ENCODE data around the gene AASDHPPT. TPM values are rescaled to one million over a fixed set of nuclear protein-coding genes. Genes with fewer than 3 reads are reported as not detected.

The AASDHPPT gene
- polyA plus RNA-seq, 1 experiment: 61.9 TPM

DNA sequence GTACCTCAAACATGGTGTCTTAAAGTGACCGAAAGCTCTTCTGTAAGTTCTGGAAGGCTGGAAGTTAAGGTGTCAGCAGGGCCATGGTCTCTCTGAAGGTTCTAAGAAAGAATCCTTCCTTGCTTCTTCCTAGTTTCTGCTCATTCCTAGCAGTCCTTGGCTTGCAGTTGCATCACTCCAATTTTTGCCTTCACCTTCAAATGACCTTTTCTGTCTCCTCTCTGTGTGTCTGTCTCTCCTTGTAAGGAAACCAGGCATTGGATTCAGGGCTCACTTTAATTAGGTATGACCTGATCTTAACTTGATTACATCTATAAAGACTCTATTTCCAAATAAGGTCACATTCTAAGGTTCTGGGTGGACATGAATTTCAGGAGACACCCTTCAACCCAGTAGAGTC is 8.7 kb downstream of the AASDHPPT start:
- TF ChIP-seq, protein P1, sequence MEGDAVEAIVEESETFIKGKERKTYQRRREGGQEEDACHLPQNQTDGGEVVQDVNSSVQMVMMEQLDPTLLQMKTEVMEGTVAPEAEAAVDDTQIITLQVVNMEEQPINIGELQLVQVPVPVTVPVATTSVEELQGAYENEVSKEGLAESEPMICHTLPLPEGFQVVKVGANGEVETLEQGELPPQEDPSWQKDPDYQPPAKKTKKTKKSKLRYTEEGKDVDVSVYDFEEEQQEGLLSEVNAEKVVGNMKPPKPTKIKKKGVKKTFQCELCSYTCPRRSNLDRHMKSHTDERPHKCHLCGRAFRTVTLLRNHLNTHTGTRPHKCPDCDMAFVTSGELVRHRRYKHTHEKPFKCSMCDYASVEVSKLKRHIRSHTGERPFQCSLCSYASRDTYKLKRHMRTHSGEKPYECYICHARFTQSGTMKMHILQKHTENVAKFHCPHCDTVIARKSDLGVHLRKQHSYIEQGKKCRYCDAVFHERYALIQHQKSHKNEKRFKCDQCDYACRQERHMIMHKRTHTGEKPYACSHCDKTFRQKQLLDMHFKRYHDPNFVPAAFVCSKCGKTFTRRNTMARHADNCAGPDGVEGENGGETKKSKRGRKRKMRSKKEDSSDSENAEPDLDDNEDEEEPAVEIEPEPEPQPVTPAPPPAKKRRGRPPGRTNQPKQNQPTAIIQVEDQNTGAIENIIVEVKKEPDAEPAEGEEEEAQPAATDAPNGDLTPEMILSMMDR (IDR thresholded peaks at IDR 0.05; ENCODE audit: low read depth, low read length): no peak
- Histone ChIP-seq H3K4me3 (ENCODE audit: low read depth, low read length) (no peak overlapping the region), H3K27me3 (ENCODE audit: control insufficient read depth, insufficient read depth, low read length) (no peaks in the 10 kb centered on the region), H3K9me3 (ENCODE audit: control insufficient read depth, insufficient read depth, low read length) (no peaks in the 10 kb centered on the region), H3K27ac (ENCODE audit: low read depth, low read length) (no peak overlapping the region)
- POLR2A ChIA-PET: no interaction called here
- CTCF ChIA-PET: interaction anchor here (1.6 to 3.6 kb wide), 5 partner anchors 7 to 951 kb away, joined by 5 to 12 read pairs (median 11); no protein-coding TSS in a partner anchor
- no peak for DNase-seq (ENCODE audit: low read depth, low spot score)

DNA sequence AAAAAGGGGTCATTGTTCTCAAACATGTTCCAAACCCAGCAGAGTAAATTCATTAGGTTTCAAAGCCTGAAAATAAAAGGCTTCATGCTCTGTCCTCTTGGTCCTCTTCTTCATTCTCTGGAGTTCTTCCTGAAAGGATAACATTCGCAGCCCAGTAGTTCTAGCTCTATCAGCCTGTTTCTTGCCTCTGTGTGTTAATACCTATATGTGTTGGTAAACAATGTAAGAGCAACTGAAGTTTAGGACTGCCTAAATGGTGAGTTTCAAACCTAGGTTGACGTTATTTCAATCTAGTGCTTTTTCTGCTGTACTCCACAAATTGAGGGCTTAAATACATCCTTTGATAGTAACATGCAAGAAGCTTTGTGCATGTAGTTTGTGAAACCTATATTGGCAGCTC is 9.4 kb downstream of the AASDHPPT start:
- CTCF ChIA-PET: interaction anchor here (0.6 to 3.6 kb wide), 10 partner anchors 8 to 499 kb away, joined by 4 to 12 read pairs (median 5); partner anchors contain the start of genes AASDHPPT and KBTBD3
- POLR2A ChIA-PET: no interaction called here
- DNase-seq (ENCODE audit: low read depth, low spot score): no peak
- no peaks in the 10 kb centered on the region for H3K9me3 ChIP-seq (ENCODE audit: control insufficient read depth, insufficient read depth, low read length)
- H3K27ac ChIP-seq (ENCODE audit: low read depth, low read length): no peak overlapping the region
- H3K27me3 ChIP-seq (ENCODE audit: control insufficient read depth, insufficient read depth, low read length): no peaks in the 10 kb centered on the region
- TF ChIP-seq, protein P1 (IDR thresholded peaks at IDR 0.05; ENCODE audit: low read depth, low read length): no peak
- H3K4me3 ChIP-seq (ENCODE audit: low read depth, low read length): no peak overlapping the region

DNA sequence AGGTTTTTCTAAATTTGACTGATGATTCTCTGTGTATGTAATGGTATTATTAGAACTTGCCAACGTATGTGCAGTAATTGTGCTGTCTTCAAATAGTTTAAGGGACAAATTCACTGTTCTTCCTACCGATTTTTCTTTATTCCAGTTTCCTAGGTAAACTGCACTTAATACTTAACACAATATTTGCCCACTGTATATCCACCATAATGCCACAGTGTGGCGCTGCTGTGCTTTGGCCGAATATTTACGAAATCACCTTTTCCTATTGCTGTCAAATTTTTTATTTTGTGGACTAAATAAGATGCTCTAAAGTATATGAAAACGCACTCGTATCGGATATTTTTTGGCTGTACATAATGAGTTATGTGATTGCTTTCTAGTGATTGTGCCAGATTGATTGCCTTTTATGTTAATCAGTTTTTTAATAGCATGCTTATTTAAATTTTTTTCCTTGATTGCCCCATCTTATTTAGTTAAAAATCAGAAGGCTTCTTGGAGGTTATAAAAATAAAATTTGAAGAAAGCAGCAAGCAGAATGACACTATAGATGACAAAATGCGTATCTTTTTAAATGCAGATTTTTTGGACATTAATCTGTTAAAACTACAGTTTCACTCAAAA is 10.5 kb downstream of the AASDHPPT start:
- H3K27ac ChIP-seq (ENCODE audit: low read depth, low read length): no peak overlapping the region
- no peak for DNase-seq (ENCODE audit: low read depth, low spot score)

DNA sequence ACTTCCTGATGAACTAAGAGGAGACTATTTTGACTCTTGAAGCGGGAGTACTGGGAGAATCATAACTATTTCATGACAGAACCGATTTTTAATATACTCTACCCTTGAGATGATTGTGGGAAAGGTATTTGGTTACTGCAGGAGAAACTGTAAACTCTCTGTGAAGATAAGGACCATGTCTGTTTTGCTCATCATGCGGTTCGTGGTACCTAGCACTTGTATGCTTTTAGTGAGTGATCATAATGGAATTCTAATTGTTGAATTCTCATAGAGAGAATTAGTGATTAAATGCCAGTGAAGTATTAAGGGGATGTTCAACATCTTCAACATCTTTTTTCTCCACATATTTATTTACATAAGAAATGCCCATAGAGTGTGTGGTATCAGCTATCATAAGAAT is 11.4 kb downstream of the AASDHPPT start:
- TF ChIP-seq, protein P1 (IDR thresholded peaks at IDR 0.05; ENCODE audit: low read depth, low read length): no peak
- no peak for DNase-seq (ENCODE audit: low read depth, low spot score)
- H3K9me3 ChIP-seq (ENCODE audit: control insufficient read depth, insufficient read depth, low read length): no peaks in the 10 kb centered on the region
- H3K4me3 ChIP-seq (ENCODE audit: low read depth, low read length): no peak overlapping the region
- POLR2A ChIA-PET: no interaction called here
- CTCF ChIA-PET: interaction anchor here (1.2 to 3.6 kb wide), 3 partner anchors 11 to 949 kb away, joined by 3 to 12 read pairs (median 5); no protein-coding TSS in a partner anchor
- H3K27me3 ChIP-seq (ENCODE audit: control insufficient read depth, insufficient read depth, low read length): no peaks in the 10 kb centered on the region
- no peak overlapping the region for H3K27ac ChIP-seq (ENCODE audit: low read depth, low read length)

More for the DNA sequence above, 10.5 kb downstream of the AASDHPPT start:
- H3K9me3 ChIP-seq (ENCODE audit: control insufficient read depth, insufficient read depth, low read length): no peaks in the 10 kb centered on the region
- TF ChIP-seq, protein P1 (IDR thresholded peaks at IDR 0.05; ENCODE audit: low read depth, low read length): peak; percentile 91
- no peaks in the 10 kb centered on the region for H3K27me3 ChIP-seq (ENCODE audit: control insufficient read depth, insufficient read depth, low read length)
- POLR2A ChIA-PET: no interaction called here
- no peak overlapping the region for H3K4me3 ChIP-seq (ENCODE audit: low read depth, low read length)
- CTCF ChIA-PET: interaction anchor here (0.6 to 3.6 kb wide), 16 partner anchors 8 to 632 kb away, joined by 3 to 12 read pairs (median 4); partner anchors contain the start of genes AASDHPPT and KBTBD3

DNA sequence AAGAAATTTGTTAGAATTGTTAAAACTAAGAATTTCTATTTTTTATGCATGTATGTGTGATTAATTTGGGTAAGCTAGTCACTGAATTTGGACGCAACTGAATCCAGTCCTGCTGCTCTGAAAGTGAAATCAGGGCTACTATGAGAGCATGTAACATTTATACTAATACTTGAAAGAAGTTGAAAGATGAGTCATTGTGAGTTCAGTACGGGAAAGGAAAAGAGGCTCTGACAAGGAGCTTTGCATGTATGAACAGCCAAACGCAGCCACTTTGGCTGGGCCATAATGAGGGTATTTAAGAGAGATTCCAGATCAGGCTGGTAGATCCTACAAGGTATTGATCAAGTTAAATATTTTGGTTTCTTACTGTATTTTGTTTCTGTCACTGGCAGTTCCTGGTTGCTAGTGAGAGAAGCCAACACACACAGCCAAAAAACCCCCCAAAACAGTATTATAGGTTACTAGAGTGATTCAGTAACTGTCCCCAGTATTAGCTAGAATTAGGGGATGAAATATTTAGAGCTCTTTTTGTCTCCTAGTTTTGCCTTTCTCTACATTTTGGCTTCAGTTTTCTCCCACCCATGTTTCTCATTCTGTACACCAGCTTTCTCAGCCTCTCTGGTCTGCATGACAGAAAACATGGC is 14.1 kb downstream of the AASDHPPT start:
- peak; percentile 41 for DNase-seq (ENCODE audit: low read depth, low spot score)
- H3K27ac ChIP-seq (ENCODE audit: low read depth, low read length): no peak overlapping the region
- ChIA-PET POLR2A (no interaction called here), CTCF (interaction anchor here (0.6 to 2.0 kb wide), 5 partner anchors 43 to 1313 kb away, joined by 3 to 7 read pairs (median 4); no protein-coding TSS in a partner anchor)
- no peak overlapping the region for H3K4me3 ChIP-seq (ENCODE audit: low read depth, low read length)
- no peaks in the 10 kb centered on the region for H3K9me3 ChIP-seq (ENCODE audit: control insufficient read depth, insufficient read depth, low read length)
- TF ChIP-seq, protein P1 (IDR thresholded peaks at IDR 0.05; ENCODE audit: low read depth, low read length): no peak
- H3K27me3 ChIP-seq (ENCODE audit: control insufficient read depth, insufficient read depth, low read length): no peaks in the 10 kb centered on the region

All from AG04450 (cell line).